Prostate gland (tissue), 2 donors: ENCODE data around the gene TUBAL3. TPM values are rescaled to one million over a fixed set of nuclear protein-coding genes. Genes with fewer than 3 reads are reported as not detected.

ENCODE experiments used
- DNase-seq: peaks from one replicate; pipeline ENCODE4 v3.0.0-alpha.2; 2019; ENCODE audit warnings: low spot score
- H3K27ac ChIP-seq, 2 donors: fragments of 200-600 bp; sonication (generic); 2 replicates each; pipeline ENCODE4 v1.5.1; 2017 to 2019
- H3K27me3 ChIP-seq: fragments of 200-600 bp; sonication (generic); replicated peaks from 2 replicates; pipeline ENCODE4 v1.5.1; 2019; ENCODE audit not compliant: insufficient read depth
- H3K36me3 ChIP-seq, 2 donors: fragments of 200-600 bp; sonication (generic); 1 replicate in 1 of 2; 2 replicates in 1 of 2; pipeline versions ENCODE4 v1.5.1 to v1.8.1; 2017 to 2019
- H3K4me1 ChIP-seq: fragments of 200-600 bp; sonication (generic); replicated peaks from 2 replicates; pipeline ENCODE4 v1.5.1; 2019
- H3K4me3 ChIP-seq, 2 donors: fragments of 200-600 bp; sonication (generic); 2 replicates each; pipeline ENCODE4 v1.5.1; 2017 to 2019
- H3K9me3 ChIP-seq: fragments of 200-600 bp; sonication (generic); 2 replicates; pipeline ENCODE4 v1.5.1; 2017
- POLR2A ChIP-seq: fragments of 450-650 bp; IDR thresholded peaks from one replicate; pipeline ENCODE4 v1.6.1; 2016; ENCODE audit warnings: antibody characterized with exemption, mild to moderate bottlenecking
- POLR2AphosphoS5 ChIP-seq: sonication (generic); formaldehyde crosslinking; IDR thresholded peaks from one replicate; pipeline ENCODE4 v1.6.1; 2017; ENCODE audit warnings: antibody characterized with exemption
- WGBS: methylation state at CpG from one replicate; pipeline ENCODE4 v1.1.5; 2018; 5-methylcytosine and 5-hydroxymethylcytosine counted together
- intact Hi-C: fragments of 100-400 bp; cut with DNase I; formaldehyde crosslinking; loops from one replicate; pipeline ENCODE4 v1.14.2; 2022
- total RNA-seq, 2 donors: library from RNA; depleted of rRNA; stranded (reverse); fragments of >200 nt; gene quantifications; one replicate each; pipeline ENCODE4 v1.1.0, GENCODE V29; 2016
- TF ChIP-seq, protein P1 (sequence below), 4 experiments: fragments of 200-600 bp in 2 of 4; fragments of 450-650 bp in 2 of 4; sonication (generic) in 2 of 4; IDR thresholded peaks; 1 replicate in 3 of 4; 2 replicates in 1 of 4; pipeline ENCODE4 v1.5.1; 2016 to 2019; ENCODE audit warnings: antibody characterized with exemption in 4 of 4, mild to moderate bottlenecking in 2 of 4, moderate library complexity in 2 of 4

Gene TUBAL3
- total RNA-seq = 1 to 10 TPM in 1 of 2 donors, not detected in 1; 1.1 TPM

DNA sequence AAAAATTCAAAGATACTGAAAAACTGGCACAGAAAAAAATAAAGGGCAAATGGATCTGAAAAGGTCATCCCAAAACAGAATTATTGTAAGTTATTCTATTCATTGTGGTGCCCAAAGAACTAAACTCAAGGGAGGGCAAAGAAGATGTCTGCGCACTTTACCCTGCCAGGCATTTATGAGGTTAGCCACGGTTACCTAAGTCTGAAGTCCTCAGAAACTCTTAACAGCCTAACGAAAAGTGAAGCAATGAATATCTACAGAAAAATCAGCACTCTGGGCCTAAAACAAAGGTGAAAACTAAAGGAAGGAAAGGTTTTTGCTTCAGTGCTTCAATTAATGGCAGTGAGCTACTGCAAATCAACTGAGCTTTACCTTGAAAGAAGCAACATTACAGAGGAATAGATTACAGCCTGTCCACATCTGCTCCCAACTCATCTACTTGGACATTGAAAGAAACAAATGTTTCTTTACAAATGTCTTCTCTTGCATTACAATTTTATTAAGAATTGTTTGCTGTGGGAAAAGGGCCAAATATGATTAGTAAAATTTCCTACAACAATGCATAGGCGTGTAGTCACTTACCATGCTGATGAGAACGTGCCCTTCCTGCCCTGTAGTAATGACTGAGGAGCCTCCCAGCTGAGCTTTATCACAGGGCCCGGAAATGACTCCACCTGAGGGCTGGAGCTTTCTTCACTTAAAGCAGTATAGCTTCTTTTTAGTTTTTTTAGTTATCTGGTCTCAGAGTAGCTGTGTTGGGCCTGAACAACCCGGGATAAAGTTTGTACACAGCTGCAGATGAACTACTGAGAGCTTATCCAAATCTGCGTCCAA lies at the start of gene TUBAL3:
TUBAL3 (minus strand) TSS at position 621 of the 834 bp plus-strand sequence; CDS start at position 585, 36 bp downstream.
- H3K27ac ChIP-seq = no peak within 1 kb of the TSS
- intact Hi-C loops = no loop called here
- H3K9me3 ChIP-seq = no peaks in the 10 kb centered on the region
- DNase-seq = no peak
- no peak within 1 kb of the TSS for H3K4me3 ChIP-seq
- no peaks in the 10 kb centered on the region for H3K36me3 ChIP-seq
- no peak for TF ChIP-seq POLR2A
- TF ChIP-seq, protein P1, sequence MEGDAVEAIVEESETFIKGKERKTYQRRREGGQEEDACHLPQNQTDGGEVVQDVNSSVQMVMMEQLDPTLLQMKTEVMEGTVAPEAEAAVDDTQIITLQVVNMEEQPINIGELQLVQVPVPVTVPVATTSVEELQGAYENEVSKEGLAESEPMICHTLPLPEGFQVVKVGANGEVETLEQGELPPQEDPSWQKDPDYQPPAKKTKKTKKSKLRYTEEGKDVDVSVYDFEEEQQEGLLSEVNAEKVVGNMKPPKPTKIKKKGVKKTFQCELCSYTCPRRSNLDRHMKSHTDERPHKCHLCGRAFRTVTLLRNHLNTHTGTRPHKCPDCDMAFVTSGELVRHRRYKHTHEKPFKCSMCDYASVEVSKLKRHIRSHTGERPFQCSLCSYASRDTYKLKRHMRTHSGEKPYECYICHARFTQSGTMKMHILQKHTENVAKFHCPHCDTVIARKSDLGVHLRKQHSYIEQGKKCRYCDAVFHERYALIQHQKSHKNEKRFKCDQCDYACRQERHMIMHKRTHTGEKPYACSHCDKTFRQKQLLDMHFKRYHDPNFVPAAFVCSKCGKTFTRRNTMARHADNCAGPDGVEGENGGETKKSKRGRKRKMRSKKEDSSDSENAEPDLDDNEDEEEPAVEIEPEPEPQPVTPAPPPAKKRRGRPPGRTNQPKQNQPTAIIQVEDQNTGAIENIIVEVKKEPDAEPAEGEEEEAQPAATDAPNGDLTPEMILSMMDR (IDR thresholded peaks at IDR 0.05) = no peak
- no peak for TF ChIP-seq POLR2AphosphoS5
- no peaks in the 10 kb centered on the region for H3K27me3 ChIP-seq
- H3K4me1 ChIP-seq = no peaks in the 10 kb centered on the region
- WGBS = 66% methylated on average over 8 of the region's 8 CpGs

DNA sequence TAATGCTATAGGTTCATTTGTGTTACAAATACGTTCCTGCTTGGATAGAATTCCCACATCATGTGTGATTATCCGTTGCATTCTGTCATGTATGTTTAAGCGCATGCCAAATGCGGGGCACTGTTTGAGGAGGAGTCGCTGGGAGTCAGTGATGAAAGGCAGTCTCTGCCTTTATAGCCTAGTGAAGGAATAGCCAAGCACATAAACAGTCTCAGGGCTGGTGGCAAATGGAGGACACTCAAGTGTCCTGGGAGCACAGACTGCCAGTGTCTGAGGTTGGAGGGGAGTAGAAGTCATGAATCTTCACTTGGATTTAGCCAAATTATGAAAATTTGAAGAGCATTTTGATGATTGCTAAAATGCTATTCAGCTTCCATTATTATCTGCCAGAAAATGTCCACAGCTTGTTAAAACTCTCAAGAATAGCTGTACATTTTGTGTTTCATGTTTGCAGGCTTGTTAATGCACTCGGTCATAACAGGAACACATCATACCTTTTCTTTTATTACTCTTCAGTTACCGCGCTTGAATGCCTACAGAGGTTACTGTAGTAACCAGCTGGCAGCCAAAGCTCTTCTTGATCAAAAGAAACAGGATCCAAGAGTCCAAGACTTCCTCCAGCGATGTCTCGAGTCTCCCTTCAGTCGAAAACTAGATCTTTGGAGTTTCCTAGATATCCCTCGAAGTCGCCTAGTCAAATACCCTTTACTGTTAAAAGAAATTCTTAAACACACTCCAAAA lies 49.3 kb upstream of the TUBAL3 start:
- H3K36me3 ChIP-seq = peaks cover 0 to 8% of the 10 kb centered on the region in 2 donors
- no peaks in the 10 kb centered on the region for H3K4me1 ChIP-seq
- no peaks in the 10 kb centered on the region for H3K27me3 ChIP-seq
- TF ChIP-seq POLR2AphosphoS5 = peak; percentile 60
- TF ChIP-seq, protein P1 (IDR thresholded peaks at IDR 0.05) = no peak
- H3K9me3 ChIP-seq = no peaks in the 10 kb centered on the region
- H3K4me3 ChIP-seq = no peak overlapping the region
- DNase-seq = no peak
- WGBS = 37% methylated on average over 13 of the region's 13 CpGs
- H3K27ac ChIP-seq = peak overlapping the region; percentile 26 to 39
- intact Hi-C loops = no loop called here

DNA sequence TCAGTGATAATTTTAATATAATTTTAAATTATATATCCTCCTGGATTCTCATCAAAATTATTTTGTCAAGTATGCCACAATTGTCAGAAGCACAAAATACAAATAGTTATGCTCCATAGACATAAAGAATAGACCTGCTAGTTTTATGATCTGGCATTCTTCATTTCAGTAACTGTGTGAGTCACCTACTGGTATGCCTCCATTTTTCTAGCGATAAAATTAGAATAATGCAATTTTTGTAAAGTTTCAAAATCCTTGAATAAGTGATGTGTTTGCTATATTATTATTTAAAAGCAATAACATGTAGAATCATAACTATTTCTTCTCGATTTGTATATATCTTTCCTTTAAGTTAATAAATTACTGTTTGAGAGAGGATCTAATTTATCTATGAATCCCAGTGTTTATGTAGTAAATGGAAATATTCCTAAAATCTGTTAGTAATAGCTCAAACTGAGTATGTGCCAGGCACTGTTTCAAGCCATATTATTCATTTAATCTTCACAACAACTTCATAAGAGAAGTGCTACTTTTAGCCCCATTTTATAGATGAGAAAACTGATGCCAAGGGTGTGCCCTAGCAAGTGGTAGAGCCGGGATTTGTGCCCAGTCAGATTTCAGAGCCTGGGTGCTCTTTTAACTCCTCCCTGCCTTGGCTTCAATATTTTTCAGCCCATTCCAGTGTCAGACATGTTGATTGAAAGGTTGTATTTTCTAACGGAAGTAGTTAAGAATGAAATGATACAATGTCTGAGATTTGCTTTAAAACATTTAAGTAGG lies 46.2 kb upstream of the TUBAL3 start:
- Histone ChIP-seq H3K4me3 (no peak overlapping the region), H3K27me3 (no peaks in the 10 kb centered on the region), H3K4me1 (peaks cover 4% of the 10 kb centered on the region), H3K36me3 (peaks cover 0 to 8% of the 10 kb centered on the region in 2 donors), H3K27ac (peak overlapping the region; percentile 11 to 85), H3K9me3 (no peaks in the 10 kb centered on the region)
- intact Hi-C loops = no loop called here
- no peak for DNase-seq
- TF ChIP-seq POLR2A (no peak), POLR2AphosphoS5 (no peak)
- TF ChIP-seq, protein P1 (IDR thresholded peaks at IDR 0.05) = no peak
- 55% methylated on average over 4 of the region's 4 CpGs for WGBS

DNA sequence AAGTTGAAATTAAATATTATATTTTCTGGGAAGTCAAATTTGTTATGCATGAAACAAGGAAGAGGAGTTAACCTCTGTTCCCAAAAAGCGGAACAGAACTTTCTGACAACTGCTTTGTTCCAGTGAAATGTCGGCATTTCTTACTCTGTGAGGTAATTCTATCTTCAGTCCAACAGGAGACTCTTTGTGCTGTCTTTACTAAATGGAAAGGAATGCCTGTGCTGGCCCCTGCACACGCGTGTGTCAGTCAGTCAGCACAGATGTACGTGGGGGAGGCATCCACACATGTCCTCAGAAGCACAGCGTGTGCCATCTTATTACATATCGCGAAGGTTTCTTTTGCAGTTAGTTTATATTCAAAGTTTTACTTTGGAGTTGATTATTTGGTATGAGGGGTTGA lies 45.2 kb upstream of the TUBAL3 start:
- H3K4me1 ChIP-seq = peaks cover 10% of the 10 kb centered on the region
- 4% methylated on average over 8 of the region's 8 CpGs for WGBS
- peak overlapping the region; percentile 75 to 85 for H3K27ac ChIP-seq
- no peak for DNase-seq
- peak overlapping the region in 1 of 2 donors; percentile 60 for H3K4me3 ChIP-seq
- no peaks in the 10 kb centered on the region for H3K9me3 ChIP-seq
- H3K36me3 ChIP-seq = peaks cover 0 to 8% of the 10 kb centered on the region in 2 donors
- intact Hi-C loops = loop anchor here (5.0 kb wide), 5 partner anchors 62 to 442 kb away; partner anchors contain the start of gene FBH1
- TF ChIP-seq POLR2A (peak; percentile 29), POLR2AphosphoS5 (peak; percentile 60)
- TF ChIP-seq, protein P1 (IDR thresholded peaks at IDR 0.05) = peak in 1 of 4 experiments; percentile 20
- H3K27me3 ChIP-seq = no peaks in the 10 kb centered on the region
